GM12801 (cell line): ENCODE data around the gene CAPZB.

ENCODE experiments used
- CTCF ChIP-seq: IDR thresholded peaks from one replicate; pipeline ENCODE4 v1.5.1; 2011; ENCODE audit warnings: control low read depth; ENCODE audit not compliant: insufficient read length; ENCODE audit errors: extremely low read depth

The CAPZB gene

GRCh38 chr1:19469004-19469403, 16.3 kb downstream of the CAPZB start:
- no peak for TF ChIP-seq CTCF

- no peak for TF ChIP-seq CTCF
Measured at GRCh38 chr1:19468397-19468956, 16.9 kb downstream of the CAPZB start.

GRCh38 chr1:19467199-19468187, 17.8 kb downstream of the CAPZB start:
- TF ChIP-seq CTCF: no peak

GRCh38 chr1:19466112-19466561, 19.2 kb downstream of the CAPZB start:
- TF ChIP-seq CTCF: no peak

GRCh38 chr1:19465650-19466049, 19.7 kb downstream of the CAPZB start:
- TF ChIP-seq CTCF: no peak

- no peak for TF ChIP-seq CTCF
Measured at GRCh38 chr1:19465123-19465522, 20.2 kb downstream of the CAPZB start.

GRCh38 chr1:19464696-19465095, 20.6 kb downstream of the CAPZB start:
- no peak for TF ChIP-seq CTCF
